HG02588 (cell line): ENCODE measurements around the gene ANO1.

Source experiments
- ATAC-seq: cut with Tn5 transposase; IDR thresholded peaks from one replicate; pipeline ENCODE4 v1.9.1; 2021; ENCODE audit warnings: mild to moderate bottlenecking, moderate library complexity; ENCODE audit not compliant: unreplicated experiment

Gene ANO1

GRCh38 chr11:70049045-70049444 lies 29.1 kb upstream of the ANO1 start:
- ATAC-seq = no peak

- no peak for ATAC-seq
Observed at GRCh38 chr11:70050243-70050642, 27.9 kb upstream of the ANO1 start.

DNA sequence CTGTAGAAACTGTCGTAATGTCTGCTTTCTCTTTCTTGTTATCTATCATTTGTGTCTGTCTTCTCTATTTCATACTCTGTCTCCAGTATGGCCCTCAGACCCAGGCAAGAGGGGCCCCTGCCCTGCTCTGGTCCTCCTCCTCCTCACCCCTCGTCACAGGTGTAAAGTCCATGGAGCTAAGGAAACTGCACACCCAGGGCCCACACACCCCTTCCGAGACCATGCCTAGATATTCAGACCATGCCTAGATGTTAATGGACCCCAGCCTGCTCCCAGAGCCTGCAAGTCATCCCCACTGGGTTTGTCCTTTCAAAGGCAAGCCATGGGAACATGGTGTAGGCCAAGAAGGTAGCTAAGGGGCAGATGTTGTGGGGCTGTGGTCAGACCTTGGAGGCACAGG lies 24.1 kb upstream of the ANO1 start:
- no peak for ATAC-seq

DNA sequence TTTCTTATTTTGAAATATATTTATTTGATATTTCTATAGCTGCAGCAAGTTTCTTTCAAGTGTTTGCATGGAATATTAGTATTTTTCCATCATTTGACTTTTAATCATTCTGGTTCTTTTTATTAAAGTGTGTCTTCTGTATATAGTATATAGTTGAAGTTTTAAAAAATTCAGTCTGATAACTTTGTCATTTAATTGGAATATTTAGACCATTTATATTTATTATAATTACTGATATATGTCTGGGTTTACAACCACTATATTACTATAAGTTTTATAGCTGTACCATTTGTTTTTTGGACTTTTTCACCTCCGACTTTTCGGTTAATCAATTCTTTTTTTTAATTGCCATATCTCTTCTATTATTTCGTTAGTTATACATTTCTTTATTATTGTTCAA lies 22.7 kb upstream of the ANO1 start:
- no peak for ATAC-seq

DNA sequence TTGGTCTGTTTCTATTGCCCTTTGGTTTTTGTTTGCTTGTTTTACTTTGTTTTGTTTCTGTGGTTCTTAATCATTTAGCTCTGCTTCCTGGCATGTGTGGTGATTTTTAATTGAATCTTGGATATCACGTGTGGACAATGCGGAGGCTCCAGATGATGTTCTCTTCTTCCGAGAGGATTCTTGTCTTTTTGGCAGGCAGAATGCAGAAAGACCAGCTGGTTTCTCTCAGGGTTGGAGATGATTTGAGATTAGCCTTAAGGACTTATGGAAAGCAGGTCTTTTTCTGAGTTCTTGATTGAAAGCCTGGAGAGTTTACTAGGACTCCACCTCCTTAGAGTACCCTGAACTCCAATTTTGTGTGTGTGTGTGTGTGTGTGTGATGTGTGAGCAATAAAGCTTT lies 21.0 kb upstream of the ANO1 start:
- ATAC-seq = no peak

- ATAC-seq = no peak
Observed at GRCh38 chr11:70059971-70060370, 18.1 kb upstream of the ANO1 start.

GRCh38 chr11:70060611-70061293 lies 17.4 kb upstream of the ANO1 start:
- no peak for ATAC-seq

DNA sequence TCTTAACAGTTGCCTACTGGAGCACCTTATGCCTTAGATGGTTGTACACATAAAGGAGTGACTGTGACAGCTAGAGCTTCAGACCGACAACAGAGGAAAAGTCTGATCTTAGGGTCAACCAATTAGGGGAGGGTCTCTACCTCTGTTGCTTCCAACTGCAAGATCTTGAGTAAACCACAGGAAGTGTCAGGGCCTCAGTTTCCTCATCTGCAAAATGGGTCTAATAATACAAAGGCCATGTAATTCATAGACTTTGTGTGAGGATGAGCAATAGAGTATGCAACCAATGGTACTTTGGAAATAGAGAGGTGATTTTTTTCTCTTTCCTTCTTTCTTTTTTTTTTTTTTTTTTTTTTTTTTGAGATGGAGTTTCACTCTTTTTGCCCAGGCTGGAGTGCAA lies 16.4 kb upstream of the ANO1 start:
- no peak for ATAC-seq

GRCh38 chr11:70063121-70063520 lies 15.0 kb upstream of the ANO1 start:
- no peak for ATAC-seq

GRCh38 chr11:70063555-70063954 lies 14.6 kb upstream of the ANO1 start:
- ATAC-seq = no peak

GRCh38 chr11:70064008-70064725 lies 13.9 kb upstream of the ANO1 start:
- ATAC-seq = no peak

DNA sequence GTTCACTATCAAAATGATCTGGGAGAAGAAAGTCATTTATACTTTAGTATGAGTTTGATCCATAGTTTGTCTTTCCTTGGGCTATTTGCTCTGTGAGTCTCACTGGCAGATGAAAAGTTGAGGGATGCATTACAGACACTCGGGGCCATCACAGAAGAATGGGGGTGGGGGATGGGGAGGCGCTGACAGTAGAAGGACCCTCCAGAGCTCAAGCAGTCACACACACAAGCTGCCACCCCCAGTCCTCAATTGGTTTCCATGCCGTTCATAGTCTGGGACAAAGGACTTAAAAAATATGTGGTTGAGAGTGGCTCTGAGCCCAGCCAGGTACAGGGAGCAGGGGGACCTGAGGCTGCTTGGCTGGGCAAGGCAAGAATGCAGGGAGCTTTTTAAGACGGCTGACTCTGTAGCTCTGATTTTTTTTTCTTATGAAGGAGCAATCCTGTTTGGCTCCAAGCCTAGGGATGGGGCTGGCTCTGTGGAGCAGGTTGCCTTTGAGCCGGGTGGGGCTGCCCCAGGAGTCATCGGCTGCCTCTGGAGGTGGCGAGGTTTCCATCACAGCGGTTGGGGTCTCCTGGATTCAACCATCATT lies 13.3 kb upstream of the ANO1 start:
- ATAC-seq = no peak

DNA sequence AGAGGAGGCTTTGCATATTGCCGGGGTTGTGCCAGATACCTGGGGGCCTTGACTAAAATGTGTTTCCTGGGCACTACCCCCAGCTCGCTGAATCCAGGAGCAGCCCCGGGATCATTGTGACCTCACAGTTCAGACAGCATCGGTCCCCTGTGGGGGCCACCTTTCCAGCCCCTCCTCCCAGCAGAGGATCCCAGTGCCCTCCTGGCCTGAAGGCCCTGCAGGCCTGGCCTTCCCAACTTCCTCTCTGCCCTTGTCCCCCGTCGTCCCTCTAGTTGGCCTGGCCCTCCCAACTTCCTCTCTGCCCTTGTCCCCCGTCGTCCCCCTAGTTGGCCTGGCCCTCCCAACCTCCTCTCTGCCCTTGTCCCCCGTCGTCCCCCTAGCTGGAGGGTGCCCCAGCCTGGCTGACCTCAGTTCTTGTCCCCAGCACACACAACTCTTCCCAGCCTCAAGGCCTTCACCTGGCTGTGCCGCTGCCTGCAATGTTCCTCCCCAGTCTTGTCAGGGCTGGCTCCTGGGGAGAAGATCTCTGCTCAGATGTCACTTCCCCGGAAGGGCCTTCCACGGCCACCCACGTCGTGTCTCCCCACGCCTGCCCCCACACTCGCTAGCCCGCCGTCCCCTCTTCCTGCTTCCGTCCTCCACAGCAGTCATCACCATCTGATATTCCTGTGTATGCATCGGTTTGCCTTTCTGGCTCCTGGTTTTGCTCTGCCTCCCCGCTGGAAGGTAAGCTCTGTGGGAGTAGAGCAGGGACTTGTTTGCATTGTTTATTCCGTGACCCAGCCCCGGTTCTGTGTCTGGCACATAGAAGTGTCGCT lies 12.6 kb upstream of the ANO1 start:
- no peak for ATAC-seq

DNA sequence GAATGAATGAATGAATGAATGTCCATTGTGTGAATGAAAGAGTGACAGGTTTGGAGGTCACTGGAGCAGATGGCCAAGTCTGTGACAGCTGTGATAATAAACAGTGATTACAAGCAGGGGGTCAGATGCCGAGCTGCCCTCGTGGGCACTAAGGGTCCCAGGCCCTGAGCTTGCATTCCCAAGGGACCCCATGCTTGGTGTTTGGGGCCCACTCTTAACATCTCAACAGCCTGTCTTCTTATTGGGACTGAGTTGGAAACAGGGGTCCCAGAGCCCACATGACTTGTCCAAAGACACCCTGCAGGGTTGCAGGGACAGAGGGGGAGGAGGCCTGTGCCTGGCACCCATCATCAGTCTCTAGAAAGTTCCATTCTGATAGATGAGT lies 12.0 kb upstream of the ANO1 start:
- no peak for ATAC-seq

GRCh38 chr11:70066628-70067027 lies 11.5 kb upstream of the ANO1 start:
- ATAC-seq = no peak

DNA sequence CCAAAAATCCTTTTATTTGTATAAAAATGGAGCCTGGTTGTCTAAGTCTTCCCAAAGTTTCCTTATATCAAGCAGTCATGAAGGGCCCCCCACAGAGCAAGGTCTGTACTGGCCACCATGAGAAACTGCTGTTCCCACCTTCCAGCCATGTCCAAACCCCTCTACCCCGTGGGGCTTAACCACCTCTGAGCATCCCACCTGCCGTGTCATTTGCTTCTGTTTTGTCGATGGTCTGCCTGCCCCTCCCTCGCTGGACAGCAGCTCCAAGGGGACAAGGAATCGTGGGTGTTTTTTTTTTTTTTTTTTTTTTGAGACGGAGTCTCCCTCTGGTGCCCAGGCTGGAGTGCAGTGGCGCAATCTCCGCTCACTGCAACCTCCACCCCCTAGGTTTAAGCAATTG lies 11.1 kb upstream of the ANO1 start:
- ATAC-seq = no peak

DNA sequence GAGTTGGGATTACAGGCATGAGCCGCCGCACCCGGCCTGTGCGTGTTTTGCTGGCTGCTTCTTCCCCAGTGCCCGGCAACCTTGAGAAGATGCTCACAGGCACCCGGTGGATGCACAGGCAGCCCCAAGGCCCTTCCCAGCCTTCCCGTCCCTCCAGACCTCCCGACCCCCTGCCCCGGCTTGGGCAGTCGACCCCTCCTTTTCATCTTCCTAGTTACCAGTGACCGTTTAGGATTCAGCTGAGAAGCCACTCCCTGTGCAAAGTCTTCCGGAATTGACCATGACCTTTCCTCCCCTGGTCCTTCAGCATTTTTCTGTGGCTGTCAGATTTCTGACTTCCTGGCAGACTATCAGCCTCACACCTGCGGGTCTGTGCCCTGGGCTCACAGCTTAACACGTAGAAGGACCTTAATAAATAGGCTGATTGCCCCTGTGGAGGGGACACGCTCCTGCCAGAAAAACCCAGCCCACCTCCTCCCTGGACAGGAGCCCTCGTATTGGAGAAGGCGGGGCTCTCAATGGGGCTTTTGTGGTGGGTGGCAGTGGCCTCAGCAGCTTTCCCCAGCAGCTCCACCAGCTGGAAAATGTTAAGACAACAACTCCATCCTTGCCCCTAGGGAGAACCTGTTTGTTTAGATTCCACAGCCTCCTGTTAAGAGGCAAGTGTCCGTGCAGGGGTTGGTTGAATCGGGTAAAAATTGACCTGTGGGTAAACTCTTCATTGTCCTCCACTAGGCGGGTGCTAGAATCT lies 10.4 kb upstream of the ANO1 start:
- no peak for ATAC-seq

GRCh38 chr11:70068345-70068744 lies 9.8 kb upstream of the ANO1 start:
- ATAC-seq = no peak

GRCh38 chr11:70068950-70069349 lies 9.2 kb upstream of the ANO1 start:
- no peak for ATAC-seq

GRCh38 chr11:70070706-70071105 lies 7.4 kb upstream of the ANO1 start:
- ATAC-seq = no peak

DNA sequence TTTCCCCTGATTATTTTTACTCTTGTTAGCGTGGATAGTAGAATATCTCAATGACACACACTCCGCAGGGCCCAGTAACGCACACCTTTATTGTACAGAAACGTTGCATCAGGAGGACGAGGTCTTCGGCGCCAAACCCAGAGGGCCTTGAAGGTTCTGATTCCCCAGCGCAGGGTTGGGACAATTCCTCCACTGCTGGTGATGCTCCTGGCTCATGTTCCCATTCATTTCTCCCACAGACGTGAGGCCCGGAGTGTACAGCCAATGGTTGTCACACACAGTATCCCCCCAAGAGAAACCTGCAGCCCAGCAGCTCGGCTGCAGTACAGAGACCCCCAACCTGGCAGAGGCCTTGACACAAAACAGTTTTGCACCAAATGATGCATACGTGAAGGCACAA lies 6.1 kb upstream of the ANO1 start:
- ATAC-seq = no peak
